Measurements from ENCODE around the gene KLK6. TPM values are rescaled to one million over a fixed set of nuclear protein-coding genes. Genes with fewer than 3 reads are reported as not detected.
"Not testable (repeated sequence)": the region's sequence is repeated elsewhere in the genome, so short reads cannot be mapped to it uniquely, and the experiment has no call there.

KLK6 gene
- total RNA-seq, 1 donor from 2014 or later, result 10.3 TPM

GRCh38 chr19:50998061-50998460, 28.7 kb upstream of the KLK6 start:
- Histone ChIP-seq H3K9me3 (no peaks in the 10 kb centered on the region), H3K27ac (no peak overlapping the region), H3K4me3 (no peak overlapping the region), H3K27me3 (no peaks in the 10 kb centered on the region), H3K36me3 (no peaks in the 10 kb centered on the region), H3K4me1 (no peaks in the 10 kb centered on the region)
- DNase-seq (ENCODE audit: extremely low spot score in 2 of 2), result no peak
- no peak for TF ChIP-seq POLR2A (IDR thresholded peaks at IDR 0.05)
- TF ChIP-seq POLR2AphosphoS5 (IDR thresholded peaks at IDR 0.05; ENCODE audit: insufficient read depth in 1 of 2, low read depth in 1 of 2), result no peak
- TF ChIP-seq CTCF (IDR thresholded peaks at IDR 0.05), result no peak
- intact Hi-C loops (cut with DNase I), result no loop called here

DNA sequence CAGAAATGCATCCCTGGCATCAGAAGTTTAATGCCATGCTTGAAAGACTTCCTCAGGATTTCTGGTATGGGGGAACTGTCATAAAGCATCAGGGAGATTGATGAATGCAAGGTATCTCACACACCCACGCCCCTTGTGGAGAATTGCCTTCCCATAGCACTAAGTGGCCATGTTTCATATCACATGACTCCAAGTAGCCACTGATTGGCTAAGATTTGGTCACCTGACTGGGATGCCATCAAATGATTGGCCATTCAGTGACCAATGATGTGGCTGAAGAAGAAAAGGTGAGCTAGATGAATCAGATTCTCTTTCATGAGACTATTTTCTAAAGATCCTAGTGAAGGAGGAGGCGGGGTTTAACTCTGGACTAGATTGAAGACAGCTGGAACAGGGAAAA, 24.7 kb upstream of the KLK6 start:
- Histone ChIP-seq H3K27me3 (no peaks in the 10 kb centered on the region), H3K27ac (no peak overlapping the region), H3K36me3 (no peaks in the 10 kb centered on the region), H3K4me1 (no peaks in the 10 kb centered on the region), H3K4me3 (no peak overlapping the region), H3K9me3 (no peaks in the 10 kb centered on the region)
- TF ChIP-seq POLR2AphosphoS5 (IDR thresholded peaks at IDR 0.05; ENCODE audit: insufficient read depth in 1 of 2, low read depth in 1 of 2) (no peak), CTCF (IDR thresholded peaks at IDR 0.05) (no peak), POLR2A (IDR thresholded peaks at IDR 0.05) (no peak)
- no peak for DNase-seq (ENCODE audit: extremely low spot score in 2 of 2)
- intact Hi-C loops (cut with DNase I), result no loop called here

GRCh38 chr19:50992666-50993035, 23.3 kb upstream of the KLK6 start:
- Histone ChIP-seq H3K4me1 (no peaks in the 10 kb centered on the region), H3K36me3 (no peaks in the 10 kb centered on the region), H3K9me3 (no peaks in the 10 kb centered on the region), H3K27ac (no peak overlapping the region), H3K4me3 (no peak overlapping the region), H3K27me3 (no peaks in the 10 kb centered on the region)
- no peak for DNase-seq (ENCODE audit: extremely low spot score in 2 of 2)
- TF ChIP-seq POLR2A (IDR thresholded peaks at IDR 0.05), result no peak
- TF ChIP-seq CTCF (IDR thresholded peaks at IDR 0.05), result no peak
- no peak for TF ChIP-seq POLR2AphosphoS5 (IDR thresholded peaks at IDR 0.05; ENCODE audit: insufficient read depth in 1 of 2, low read depth in 1 of 2)
- intact Hi-C loops (cut with DNase I), result no loop called here

GRCh38 chr19:50984416-50984815, 15.0 kb upstream of the KLK6 start:
- intact Hi-C loops (cut with DNase I); H3K27me3 ChIP-seq; H3K27ac ChIP-seq: not testable (repeated sequence)

GRCh38 chr19:50983625-50984292, 14.4 kb upstream of the KLK6 start, which contains the start of gene KLK7:
TSS of gene KLK7 (minus strand) at chr19:50983917. CDS start at chr19:50982399, 1,518 bp downstream.
- no peaks in the 10 kb centered on the region for H3K27me3 ChIP-seq
- H3K4me3 ChIP-seq, result no peak within 1 kb of the TSS
- H3K27ac ChIP-seq, result no peak within 1 kb of the TSS
- DNase-seq (ENCODE audit: extremely low spot score in 2 of 2), result no peak
- H3K4me1 ChIP-seq, result no peaks in the 10 kb centered on the region
- intact Hi-C loops (cut with DNase I), result no loop called here
- H3K9me3 ChIP-seq, result no peaks in the 10 kb centered on the region
- TF ChIP-seq POLR2AphosphoS5 (IDR thresholded peaks at IDR 0.05; ENCODE audit: insufficient read depth in 1 of 2, low read depth in 1 of 2) (no peak), POLR2A (IDR thresholded peaks at IDR 0.05) (no peak), CTCF (IDR thresholded peaks at IDR 0.05) (no peak)
- no peaks in the 10 kb centered on the region for H3K36me3 ChIP-seq

More at GRCh38 chr19:50984416-50984815, 15.0 kb upstream of the KLK6 start:
- H3K36me3 ChIP-seq; H3K9me3 ChIP-seq; DNase-seq (ENCODE audit: extremely low spot score in 2 of 2); H3K4me3 ChIP-seq; H3K4me1 ChIP-seq: not testable (repeated sequence)
